ENCODE results near the gene PEX11B.

- TF ChIP-seq CTCF (IDR thresholded peaks at IDR 0.05; ENCODE audit: extremely low read depth in 1 of 2, insufficient read depth in 1 of 2, low read depth in 1 of 2, low read length in 2 of 2) (no peak), POLR2A (IDR thresholded peaks at IDR 0.05; ENCODE audit: low read depth, low read length) (no peak), EZH2 (IDR thresholded peaks at IDR 0.05; ENCODE audit: borderline replicate concordance, low read depth, low read length, severe bottlenecking) (no peak), JUN (IDR thresholded peaks at IDR 0.05; ENCODE audit: borderline replicate concordance, insufficient read depth, insufficient read length, low read depth) (no peak), POLR2AphosphoS5 (IDR thresholded peaks at IDR 0.05; ENCODE audit: insufficient read depth, low read depth, low read length) (no peak), MAX (IDR thresholded peaks at IDR 0.05; ENCODE audit: insufficient read depth, insufficient read length) (no peak)
Measured at GRCh38 chr1:145889722-145890121, 28.8 kb downstream of the PEX11B start.

Measured in endothelial cell of umbilical vein (primary cell).